Immature natural killer cell (primary cell): ENCODE data around the gene GPR15. TPM values are rescaled to one million over a fixed set of nuclear protein-coding genes. Genes with fewer than 3 reads are reported as not detected.
A peak's percentile ranks its signal among the peaks of the same experiment; 100 is the strongest.

Source experiments
- DNase-seq, 3 donors: peaks; one replicate each; pipeline ENCODE4 v3.0.0; 2022; ENCODE audit warnings: mixed read lengths in 1 of 3
- H3K27ac Mint-ChIP-seq, 6 donors: one replicate each; pipeline ENCODE4 v1.8.0; 2020; ENCODE audit warnings: mixed read lengths in 6 of 6, mild to moderate bottlenecking in 5 of 6, inconsistent platforms in 4 of 6, moderate library complexity in 3 of 6
- H3K27me3 Mint-ChIP-seq, 3 donors: one replicate each; pipeline ENCODE4 v1.8.0; 2020 to 2021; ENCODE audit warnings: low read depth in 3 of 3, mild to moderate bottlenecking in 3 of 3, mixed read lengths in 3 of 3, moderate library complexity in 3 of 3, inconsistent platforms in 1 of 3
- H3K36me3 Mint-ChIP-seq, 3 donors: one replicate each; pipeline ENCODE4 v1.8.0; 2020; ENCODE audit warnings: mixed read lengths in 3 of 3, inconsistent platforms in 2 of 3, mild to moderate bottlenecking in 2 of 3
- H3K4me1 Mint-ChIP-seq, 2 donors: one replicate each; pipeline ENCODE4 v1.8.0; 2020; ENCODE audit warnings: inconsistent platforms in 2 of 2, mild to moderate bottlenecking in 2 of 2, mixed read lengths in 2 of 2, moderate library complexity in 1 of 2
- H3K4me3 Mint-ChIP-seq, 5 donors: one replicate each; pipeline ENCODE4 v1.8.0; 2020; ENCODE audit warnings: mild to moderate bottlenecking in 5 of 5, mixed read lengths in 5 of 5, inconsistent platforms in 3 of 5, moderate library complexity in 3 of 5
- H3K9me3 Mint-ChIP-seq, 6 donors: one replicate each; pipeline ENCODE4 v1.8.0; 2020; ENCODE audit warnings: mild to moderate bottlenecking in 6 of 6, mixed read lengths in 6 of 6, inconsistent platforms in 4 of 6, moderate library complexity in 3 of 6
- polyA plus RNA-seq, 3 donors: library from polyadenylated mRNA; unstranded; fragments of 300-500 nt; fragmentation: Illumina TruSeq; gene quantifications; one replicate each; pipeline ENCODE4 v1.2.3, GENCODE V29; 2021

GPR15 gene
- polyA plus RNA-seq, 3 donors from 2014 or later: 0.45 to 1.2 TPM; not detected in 1

GRCh38 chr3:98536456-98537017 is 4.8 kb downstream of the GPR15 start:
- Mint-ChIP-seq H3K27ac (no peak overlapping the region), H3K9me3 (no peaks in the 10 kb centered on the region), H3K27me3 (peaks cover 0 to 8% (median 2%) of the 10 kb centered on the region in 3 donors), H3K4me1 (peaks cover 8 to 12% of the 10 kb centered on the region in 2 donors), H3K4me3 (no peak overlapping the region), H3K36me3 (no peaks in the 10 kb centered on the region)
- DNase-seq: no peak

GRCh38 chr3:98540346-98540745 is 8.6 kb downstream of the GPR15 start:
- peaks cover 8 to 12% of the 10 kb centered on the region in 2 donors for H3K4me1 Mint-ChIP-seq
- peak overlapping the region in 1 of 5 donors; percentile 28 for H3K4me3 Mint-ChIP-seq
- peaks cover 1 to 8% (median 2%) of the 10 kb centered on the region in 3 donors for H3K27me3 Mint-ChIP-seq
- H3K9me3 Mint-ChIP-seq: no peaks in the 10 kb centered on the region
- DNase-seq: peak in 1 of 3 donors; percentile 23
- no peaks in the 10 kb centered on the region for H3K36me3 Mint-ChIP-seq
- peak overlapping the region in 5 of 6 donors; percentile 17 to 78 (median 41) for H3K27ac Mint-ChIP-seq

DNA sequence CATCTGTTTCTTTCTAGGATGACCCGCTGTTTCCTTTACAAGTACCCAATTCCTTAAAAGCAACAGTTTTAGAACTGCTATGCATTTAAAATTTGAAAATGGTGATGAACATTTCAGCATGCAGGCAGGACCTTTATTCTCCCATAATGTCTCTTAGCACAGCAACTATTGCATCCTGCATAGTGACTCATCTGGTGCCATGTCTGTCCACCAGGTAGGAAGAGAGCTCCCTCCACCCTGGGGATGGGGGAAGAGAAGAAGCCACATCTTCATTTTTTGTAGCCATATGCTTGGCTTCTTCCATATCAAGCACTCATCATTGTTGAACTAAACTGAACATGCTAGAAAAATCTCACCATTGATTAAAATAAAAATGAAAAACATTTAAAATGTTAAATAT is 9.9 kb downstream of the GPR15 start:
- no peaks in the 10 kb centered on the region for H3K9me3 Mint-ChIP-seq
- no peak for DNase-seq
- H3K4me1 Mint-ChIP-seq: peaks cover 15 to 21% of the 10 kb centered on the region in 2 donors
- H3K36me3 Mint-ChIP-seq: no peaks in the 10 kb centered on the region
- no peak overlapping the region for H3K27ac Mint-ChIP-seq
- peaks cover 1 to 12% (median 2%) of the 10 kb centered on the region in 3 donors for H3K27me3 Mint-ChIP-seq
- no peak overlapping the region for H3K4me3 Mint-ChIP-seq

DNA sequence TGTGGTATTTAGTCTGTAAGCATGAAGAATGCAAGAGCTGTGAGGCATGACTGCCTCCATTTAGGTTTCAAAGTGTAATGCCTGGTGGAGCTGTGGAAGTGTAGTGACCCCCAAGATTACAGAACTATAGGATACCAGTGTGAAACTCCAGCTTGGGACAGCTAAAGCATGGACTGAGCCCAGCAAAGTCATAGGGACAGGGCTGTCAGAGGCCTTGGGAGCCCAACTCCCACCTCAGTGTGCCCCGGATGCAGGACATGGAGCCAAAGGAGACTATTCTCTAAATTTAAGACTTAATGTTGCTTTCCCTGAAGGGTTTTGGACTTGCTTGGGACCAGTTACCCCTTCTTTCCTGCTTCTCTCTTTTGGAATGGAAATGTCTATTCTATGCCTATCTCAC is 10.8 kb downstream of the GPR15 start:
- H3K4me3 Mint-ChIP-seq: no peak overlapping the region
- H3K36me3 Mint-ChIP-seq: no peaks in the 10 kb centered on the region
- H3K27ac Mint-ChIP-seq: no peak overlapping the region
- H3K27me3 Mint-ChIP-seq: peaks cover 1 to 6% (median 2%) of the 10 kb centered on the region in 3 donors
- peaks cover 15 to 21% of the 10 kb centered on the region in 2 donors for H3K4me1 Mint-ChIP-seq
- DNase-seq: no peak
- H3K9me3 Mint-ChIP-seq: no peaks in the 10 kb centered on the region

DNA sequence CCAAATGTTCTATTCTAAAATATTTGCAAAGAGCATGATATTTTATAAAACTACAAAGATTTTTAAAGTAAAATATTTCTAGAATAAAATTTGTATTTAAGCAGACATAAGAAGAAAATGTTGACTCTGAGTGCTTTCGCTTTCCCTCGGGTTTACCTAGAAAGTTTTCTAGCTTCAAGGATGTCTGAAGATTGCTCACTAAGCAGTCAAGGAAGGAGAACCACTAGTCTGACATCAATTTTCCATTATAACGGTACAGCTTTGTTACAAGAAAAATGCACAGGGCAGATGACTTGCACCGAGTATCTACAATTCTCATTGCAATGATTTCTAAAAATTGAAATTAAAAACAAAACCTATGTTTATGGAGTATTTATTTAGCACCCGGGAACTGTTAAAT is 14.2 kb downstream of the GPR15 start:
- Mint-ChIP-seq H3K27ac (peak overlapping the region in 4 of 6 donors; percentile 40 to 67 (median 52)), H3K27me3 (peaks cover 0 to 6% (median 1%) of the 10 kb centered on the region in 3 donors), H3K9me3 (no peaks in the 10 kb centered on the region), H3K4me3 (peak overlapping the region; percentile 31 to 57 (median 44)), H3K4me1 (peaks cover 32 to 35% of the 10 kb centered on the region in 2 donors), H3K36me3 (no peaks in the 10 kb centered on the region)
- no peak for DNase-seq

DNA sequence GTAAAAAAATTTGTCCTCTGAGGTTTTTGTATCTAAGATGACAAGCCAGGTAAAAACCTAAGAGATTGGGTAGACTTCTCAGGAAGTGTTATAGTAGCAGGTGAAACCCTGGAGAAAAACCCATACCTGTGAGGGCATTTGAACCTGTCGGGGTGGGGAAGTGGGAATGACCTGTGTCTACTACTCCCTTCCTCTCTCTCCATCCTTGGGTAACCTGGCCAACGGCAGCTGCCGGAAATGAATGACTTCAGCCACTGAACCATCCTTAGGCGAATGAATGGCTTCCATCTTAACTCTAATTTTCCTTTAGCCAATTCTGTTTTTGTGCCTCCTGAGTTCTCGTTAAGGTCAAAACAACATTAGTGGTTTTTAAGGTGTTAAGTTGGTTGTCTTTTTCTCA is 16.8 kb downstream of the GPR15 start:
- Mint-ChIP-seq H3K4me3 (peak overlapping the region in 3 of 5 donors; percentile 14 to 33 (median 30)), H3K36me3 (no peaks in the 10 kb centered on the region), H3K27me3 (peaks cover 0 to 6% (median 2%) of the 10 kb centered on the region in 3 donors), H3K9me3 (no peaks in the 10 kb centered on the region), H3K27ac (peak overlapping the region in 4 of 6 donors; percentile 35 to 84 (median 44)), H3K4me1 (peaks cover 56 to 61% of the 10 kb centered on the region in 2 donors)
- DNase-seq: no peak

- H3K4me1 Mint-ChIP-seq: peaks cover 62 to 69% of the 10 kb centered on the region in 2 donors
- no peak for DNase-seq
- H3K27ac Mint-ChIP-seq: peak overlapping the region in 5 of 6 donors; percentile 8 to 83 (median 36)
- no peaks in the 10 kb centered on the region for H3K9me3 Mint-ChIP-seq
- H3K4me3 Mint-ChIP-seq: no peak overlapping the region
- H3K27me3 Mint-ChIP-seq: peaks cover 0 to 10% (median 3%) of the 10 kb centered on the region in 3 donors
- H3K36me3 Mint-ChIP-seq: no peaks in the 10 kb centered on the region
These were observed 19.1 kb downstream of the GPR15 start for GRCh38 chr3:98550833-98551232.

DNA sequence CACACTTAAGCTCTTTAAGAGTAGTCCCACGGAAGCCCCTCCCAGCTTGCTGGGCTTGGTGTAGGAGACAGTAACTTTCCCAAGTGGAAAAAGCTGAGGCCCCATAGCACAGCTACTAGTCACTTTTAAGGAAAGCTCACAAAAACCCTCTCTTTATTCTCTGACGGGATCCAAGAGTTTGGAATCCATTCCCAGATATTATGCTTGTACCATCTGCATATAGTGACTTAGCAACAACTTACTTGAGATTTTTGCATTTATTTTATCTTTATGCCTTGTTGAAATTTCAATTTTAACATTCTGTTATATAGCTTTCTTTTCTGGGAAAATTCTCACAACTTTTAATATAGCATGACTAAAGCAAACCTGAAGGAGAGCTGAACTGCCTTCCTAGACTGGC is 19.5 kb downstream of the GPR15 start:
- Mint-ChIP-seq H3K4me3 (no peak overlapping the region), H3K27me3 (peaks cover 0 to 8% (median 5%) of the 10 kb centered on the region in 3 donors), H3K9me3 (no peaks in the 10 kb centered on the region), H3K4me1 (peaks cover 62 to 69% of the 10 kb centered on the region in 2 donors), H3K27ac (peak overlapping the region in 5 of 6 donors; percentile 36 to 86 (median 60)), H3K36me3 (no peaks in the 10 kb centered on the region)
- DNase-seq: no peak

DNA sequence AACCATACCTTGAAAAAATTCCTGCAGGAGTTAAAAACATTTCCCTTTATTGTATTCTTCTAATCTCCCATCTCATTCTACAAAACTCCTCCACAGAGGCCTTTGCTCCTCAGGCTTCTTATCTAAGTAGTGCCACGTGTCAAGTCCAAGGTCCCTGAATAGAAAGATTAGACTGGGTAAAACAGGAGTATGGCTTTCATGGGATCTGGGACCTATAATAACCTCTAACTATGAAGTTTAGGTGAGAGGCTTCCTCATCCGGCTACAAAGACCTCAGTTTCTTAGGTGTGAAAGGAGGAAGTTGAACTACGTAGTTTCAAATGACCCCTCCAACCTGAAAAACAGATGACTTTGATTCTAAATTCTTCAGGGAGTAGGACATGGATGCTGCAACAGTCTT is 20.0 kb downstream of the GPR15 start:
- no peaks in the 10 kb centered on the region for H3K9me3 Mint-ChIP-seq
- H3K27ac Mint-ChIP-seq: peak overlapping the region; percentile 12 to 88 (median 72)
- peak overlapping the region; percentile 4 to 58 (median 42) for H3K4me3 Mint-ChIP-seq
- H3K4me1 Mint-ChIP-seq: peaks cover 64 to 69% of the 10 kb centered on the region in 2 donors
- H3K27me3 Mint-ChIP-seq: peaks cover 0 to 7% (median 6%) of the 10 kb centered on the region in 3 donors
- DNase-seq: peak in 1 of 3 donors; percentile 32
- H3K36me3 Mint-ChIP-seq: no peaks in the 10 kb centered on the region

DNA sequence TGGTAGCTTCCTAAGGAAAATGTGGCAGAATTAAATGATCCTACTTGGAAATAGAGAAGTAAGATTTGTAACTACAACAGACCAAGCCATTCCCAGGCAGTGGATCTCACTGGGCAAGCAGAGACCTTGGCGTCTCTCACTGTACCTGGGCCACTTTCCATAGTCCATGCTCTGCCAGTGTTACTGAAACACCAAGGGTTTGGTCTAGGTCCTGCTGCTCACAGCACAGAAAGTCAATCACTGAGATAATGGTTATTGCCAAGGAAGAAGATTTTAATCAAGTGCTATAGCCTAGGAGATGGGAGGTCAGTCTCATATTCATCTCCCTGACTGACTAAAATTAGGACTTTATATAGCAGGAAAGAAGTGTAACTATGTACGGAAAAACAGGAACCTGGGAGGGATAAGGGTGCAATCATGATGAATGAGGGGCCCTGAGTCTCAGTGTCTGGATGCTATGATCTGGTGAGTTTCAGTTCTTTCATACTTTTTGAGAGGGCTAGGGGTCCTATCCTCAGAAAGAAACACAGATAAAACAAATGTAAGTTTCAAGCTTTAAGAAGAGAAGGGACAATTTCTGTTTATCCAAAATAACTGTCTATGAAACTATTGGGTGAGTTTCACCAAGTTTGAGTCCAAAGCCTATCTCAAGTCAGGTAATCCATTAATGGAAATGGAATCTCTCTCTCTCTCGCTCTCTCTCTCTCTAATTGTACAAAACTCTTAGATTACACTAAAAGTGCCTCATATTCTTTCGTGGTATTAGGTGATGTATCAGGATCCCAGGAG is 20.6 kb downstream of the GPR15 start:
- H3K27me3 Mint-ChIP-seq: peaks cover 0 to 7% (median 6%) of the 10 kb centered on the region in 3 donors
- H3K4me1 Mint-ChIP-seq: peaks cover 70 to 76% of the 10 kb centered on the region in 2 donors
- peak overlapping the region in 2 of 5 donors; percentile 21 to 58 for H3K4me3 Mint-ChIP-seq
- DNase-seq: no peak
- H3K9me3 Mint-ChIP-seq: no peaks in the 10 kb centered on the region
- no peaks in the 10 kb centered on the region for H3K36me3 Mint-ChIP-seq
- peak overlapping the region; percentile 55 to 88 (median 72) for H3K27ac Mint-ChIP-seq

- Mint-ChIP-seq H3K4me1 (peaks cover 73 to 80% of the 10 kb centered on the region in 2 donors), H3K27me3 (peaks cover 0 to 7% (median 6%) of the 10 kb centered on the region in 3 donors), H3K9me3 (no peaks in the 10 kb centered on the region), H3K27ac (peak overlapping the region in 5 of 6 donors; percentile 44 to 88 (median 55)), H3K4me3 (peak overlapping the region in 1 of 5 donors; percentile 21), H3K36me3 (no peaks in the 10 kb centered on the region)
- DNase-seq: no peak
These were observed 21.3 kb downstream of the GPR15 start for GRCh38 chr3:98553021-98553563.

GRCh38 chr3:98553753-98554152 is 22.0 kb downstream of the GPR15 start:
- Mint-ChIP-seq H3K27me3 (peaks cover 0 to 9% (median 8%) of the 10 kb centered on the region in 3 donors), H3K36me3 (no peaks in the 10 kb centered on the region), H3K4me1 (peaks cover 68 to 77% of the 10 kb centered on the region in 2 donors), H3K9me3 (no peaks in the 10 kb centered on the region), H3K27ac (no peak overlapping the region), H3K4me3 (no peak overlapping the region)
- no peak for DNase-seq

- Mint-ChIP-seq H3K4me1 (peaks cover 60 to 69% of the 10 kb centered on the region in 2 donors), H3K27me3 (peaks cover 0 to 11% (median 8%) of the 10 kb centered on the region in 3 donors), H3K27ac (no peak overlapping the region), H3K9me3 (no peaks in the 10 kb centered on the region), H3K4me3 (no peak overlapping the region), H3K36me3 (no peaks in the 10 kb centered on the region)
- no peak for DNase-seq
These were observed 22.8 kb downstream of the GPR15 start for GRCh38 chr3:98554580-98554979.

GRCh38 chr3:98555025-98555379 is 23.2 kb downstream of the GPR15 start:
- DNase-seq: no peak
- Mint-ChIP-seq H3K4me3 (no peak overlapping the region), H3K4me1 (peaks cover 55 to 66% of the 10 kb centered on the region in 2 donors), H3K36me3 (no peaks in the 10 kb centered on the region), H3K27me3 (peaks cover 0 to 11% (median 8%) of the 10 kb centered on the region in 3 donors), H3K9me3 (no peaks in the 10 kb centered on the region), H3K27ac (no peak overlapping the region)
